Measurements from ENCODE around the gene ZNF879. TPM values are rescaled to one million over a fixed set of nuclear protein-coding genes. Genes with fewer than 3 reads are reported as not detected.

Gene ZNF879
- polyA plus RNA-seq, 1 donor from 2014 or later: 2.7 TPM

DNA sequence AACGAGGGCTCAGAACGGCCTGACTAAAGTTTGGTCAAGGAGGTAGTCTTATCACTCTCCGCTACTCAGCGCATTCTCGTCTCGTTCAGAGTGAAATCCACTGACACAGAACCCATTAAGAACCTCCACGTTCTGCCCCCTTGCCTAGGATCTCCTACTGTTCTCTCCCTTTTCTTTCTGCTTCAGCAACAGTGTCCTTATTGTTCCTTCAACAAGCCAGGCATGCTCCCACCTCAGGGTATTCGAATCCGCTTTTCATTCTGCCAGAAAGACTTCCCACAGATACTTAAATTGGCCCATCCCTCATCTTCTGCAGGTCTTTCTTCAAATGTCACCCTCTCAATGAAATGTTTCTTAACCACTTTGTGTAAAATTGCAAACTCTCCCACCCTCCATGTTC, 32.2 kb downstream of the ZNF879 start:
- Mint-ChIP-seq H3K4me1 (peaks cover 0 to 5% (median 3%) of the 10 kb centered on the region in 3 donors), H3K9me3 (peaks cover 5 to 19% (median 11%) of the 10 kb centered on the region in 3 donors), H3K27ac (no peak overlapping the region), H3K4me3 (peak overlapping the region in 1 of 4 donors; percentile 45), H3K27me3 (peaks cover 4% of the 10 kb centered on the region), H3K36me3 (no peaks in the 10 kb centered on the region)

- H3K4me1 Mint-ChIP-seq: peaks cover 3 to 12% (median 4%) of the 10 kb centered on the region in 3 donors
- no peaks in the 10 kb centered on the region for H3K27me3 Mint-ChIP-seq
- peaks cover 2% of the 10 kb centered on the region for H3K36me3 Mint-ChIP-seq
- H3K9me3 Mint-ChIP-seq: peaks cover 9 to 16% (median 16%) of the 10 kb centered on the region in 3 donors
- H3K27ac Mint-ChIP-seq: peak within 1 kb of the TSS in 2 of 3 donors; percentile 7 to 74
- H3K4me3 Mint-ChIP-seq: peak within 1 kb of the TSS; percentile 92 to 99 (median 96)
These were observed 36.8 kb downstream of the ZNF879 start, which contains the start of gene ZNF354C for GRCh38 chr5:179060116-179061008. ZNF354C (plus strand) TSS chr5:179060373; CDS start chr5:179062069, 1,696 bp downstream.

- peaks cover 3 to 12% (median 4%) of the 10 kb centered on the region in 3 donors for H3K4me1 Mint-ChIP-seq
- H3K27me3 Mint-ChIP-seq: no peaks in the 10 kb centered on the region
- H3K36me3 Mint-ChIP-seq: peaks cover 7% of the 10 kb centered on the region
- peaks cover 12 to 20% (median 19%) of the 10 kb centered on the region in 3 donors for H3K9me3 Mint-ChIP-seq
- peak overlapping the region; percentile 92 to 99 (median 96) for H3K4me3 Mint-ChIP-seq
- H3K27ac Mint-ChIP-seq: no peak overlapping the region
These were observed 37.4 kb downstream of the ZNF879 start for GRCh38 chr5:179061025-179061424.

DNA sequence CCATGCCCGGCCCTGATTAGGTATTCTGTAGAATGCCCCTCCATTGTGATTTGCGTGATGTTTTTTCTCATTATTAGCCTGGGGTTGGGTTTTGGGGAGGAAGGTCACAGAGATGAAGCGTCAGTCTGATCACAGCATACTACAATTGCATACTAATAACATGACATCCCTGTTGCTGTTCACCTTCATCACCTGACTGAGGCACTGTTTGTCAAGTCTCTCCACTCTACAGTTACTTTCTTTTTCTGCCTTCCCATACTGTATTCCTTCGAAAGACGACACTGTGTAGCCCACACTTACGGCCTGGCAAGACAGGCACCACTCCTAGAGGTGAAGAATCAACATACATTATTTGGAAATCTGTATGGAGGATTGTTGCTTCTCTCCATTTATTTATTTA, 42.1 kb downstream of the ZNF879 start:
- Mint-ChIP-seq H3K4me1 (peaks cover 4 to 6% (median 6%) of the 10 kb centered on the region in 3 donors), H3K27me3 (no peaks in the 10 kb centered on the region), H3K36me3 (peaks cover 20% of the 10 kb centered on the region), H3K4me3 (peak overlapping the region in 1 of 4 donors; percentile 38), H3K9me3 (peaks cover 15 to 33% (median 23%) of the 10 kb centered on the region in 3 donors), H3K27ac (peak overlapping the region in 1 of 3 donors; percentile 91)

- Mint-ChIP-seq H3K27me3 (no peaks in the 10 kb centered on the region), H3K9me3 (peaks cover 22 to 61% (median 52%) of the 10 kb centered on the region in 3 donors), H3K4me1 (peaks cover 0 to 5% (median 0%) of the 10 kb centered on the region in 3 donors), H3K36me3 (peaks cover 24% of the 10 kb centered on the region), H3K4me3 (no peak overlapping the region), H3K27ac (no peak overlapping the region)
These were observed 55.8 kb downstream of the ZNF879 start for GRCh38 chr5:179079165-179079987.

DNA sequence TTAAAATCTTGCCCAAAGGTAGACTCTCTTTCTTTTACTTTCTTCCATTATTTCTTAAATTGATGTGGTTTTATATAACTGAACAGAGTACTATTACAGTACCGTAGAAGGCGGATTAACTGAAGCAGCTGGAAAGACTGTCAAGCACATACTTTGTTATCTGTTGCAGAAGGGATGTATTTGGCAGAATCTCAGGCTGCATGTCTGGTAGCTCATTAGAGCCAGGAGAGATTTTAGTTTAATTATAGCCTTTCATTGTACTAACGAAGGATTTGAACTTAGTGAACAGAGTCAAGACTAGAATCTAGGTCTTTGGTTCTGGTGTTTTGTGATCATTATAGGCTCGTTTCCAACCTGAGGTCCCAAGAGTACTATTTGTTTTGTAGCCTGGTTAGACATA, 57.1 kb downstream of the ZNF879 start:
- Mint-ChIP-seq H3K27ac (no peak overlapping the region), H3K36me3 (peaks cover 18% of the 10 kb centered on the region), H3K9me3 (peaks cover 20 to 63% (median 49%) of the 10 kb centered on the region in 3 donors), H3K27me3 (no peaks in the 10 kb centered on the region), H3K4me1 (peaks cover 0 to 5% (median 2%) of the 10 kb centered on the region in 3 donors), H3K4me3 (no peak overlapping the region)

Other genes with a start within 250 kb of the ZNF879 start
- 7.2 TPM for gene ZNF354B, start 163.9 kb upstream of the ZNF879 start, polyA plus RNA-seq
- 1.0 TPM for gene ZFP2, start 127.9 kb upstream of the ZNF879 start, polyA plus RNA-seq
- not detected for gene ZNF454, start 82.6 kb upstream of the ZNF879 start, polyA plus RNA-seq
- gene GRM6, start 28.5 kb upstream of the ZNF879 start, polyA plus RNA-seq: not detected
- gene ZNF354C, start 36.6 kb downstream of the ZNF879 start, polyA plus RNA-seq: 0.41 TPM